ENCODE results near the gene KRTAP21-1. TPM values are rescaled to one million over a fixed set of nuclear protein-coding genes. Genes with fewer than 3 reads are reported as not detected.

Gene KRTAP21-1
- total RNA-seq, 1 experiment from 2014 or later: not detected

DNA sequence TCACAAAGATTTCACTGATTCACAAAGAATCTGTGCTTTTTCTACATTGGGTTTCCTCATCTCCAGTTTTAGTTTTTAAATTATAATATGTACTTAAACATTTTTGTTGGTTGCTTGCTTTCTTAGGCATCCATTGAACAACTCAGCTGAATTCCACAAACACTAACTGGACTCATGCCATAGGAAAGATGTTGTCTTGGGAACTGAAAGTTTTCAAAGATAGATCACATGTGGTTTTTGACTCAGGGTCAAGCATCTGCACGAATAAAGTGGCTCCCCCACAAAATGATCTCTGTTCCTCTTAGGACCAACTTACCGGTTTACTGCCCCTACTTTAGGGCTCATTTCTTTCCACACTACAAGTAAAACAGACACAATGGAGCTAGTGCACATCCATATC is 3.1 kb upstream of the KRTAP21-1 start:
- no peaks in the 10 kb centered on the region for H3K4me1 ChIP-seq (ENCODE audit: insufficient read depth, low read length)
- no TSS peak for BruUV-seq (replicated peaks)
- CTCF ChIA-PET: no interaction called here

GRCh38 chr21:30747159-30747558 is 8.1 kb downstream of the KRTAP21-1 start, which contains the start of gene KRTAP21-2:
Gene KRTAP21-2, minus strand, starts transcription at chr21:30747259. Its CDS starts 57 bp downstream, at chr21:30747202.
- Histone ChIP-seq H3F3A (ENCODE audit: low read length, unreplicated experiment) (no peaks in the 10 kb centered on the region), H2AFZ (ENCODE audit: low read length) (no peak within 1 kb of the TSS), H3K36me3 (ENCODE audit: low read depth, low read length) (no peaks in the 10 kb centered on the region), H3K4me2 (ENCODE audit: low read length) (no peak within 1 kb of the TSS), H4K20me1 (ENCODE audit: low read length) (no peaks in the 10 kb centered on the region), H3K27me3 (ENCODE audit: low read length) (peaks cover 15% of the 10 kb centered on the region), H3K4me3 (ENCODE audit: low read length) (no peak within 1 kb of the TSS), H3K9me2 (replicated peaks; ENCODE audit: low read length) (no peaks in the 10 kb centered on the region), H3K9ac (ENCODE audit: low read length) (no peak within 1 kb of the TSS), H3K9me3 (ENCODE audit: low read length) (no peaks in the 10 kb centered on the region), H3K79me2 (ENCODE audit: low read length) (no peaks in the 10 kb centered on the region), H3K4me1 (ENCODE audit: insufficient read depth, low read length) (no peaks in the 10 kb centered on the region), H3K27ac (ENCODE audit: low read length) (no peak within 1 kb of the TSS)
- no TSS peak for BruUV-seq (replicated peaks)
- CTCF ChIA-PET: no interaction called here
- ATAC-seq: no peak
- no peak for TF ChIP-seq EZH2 (IDR thresholded peaks at IDR 0.05; ENCODE audit: low read length, unreplicated experiment)
- TF ChIP-seq, protein P1, sequence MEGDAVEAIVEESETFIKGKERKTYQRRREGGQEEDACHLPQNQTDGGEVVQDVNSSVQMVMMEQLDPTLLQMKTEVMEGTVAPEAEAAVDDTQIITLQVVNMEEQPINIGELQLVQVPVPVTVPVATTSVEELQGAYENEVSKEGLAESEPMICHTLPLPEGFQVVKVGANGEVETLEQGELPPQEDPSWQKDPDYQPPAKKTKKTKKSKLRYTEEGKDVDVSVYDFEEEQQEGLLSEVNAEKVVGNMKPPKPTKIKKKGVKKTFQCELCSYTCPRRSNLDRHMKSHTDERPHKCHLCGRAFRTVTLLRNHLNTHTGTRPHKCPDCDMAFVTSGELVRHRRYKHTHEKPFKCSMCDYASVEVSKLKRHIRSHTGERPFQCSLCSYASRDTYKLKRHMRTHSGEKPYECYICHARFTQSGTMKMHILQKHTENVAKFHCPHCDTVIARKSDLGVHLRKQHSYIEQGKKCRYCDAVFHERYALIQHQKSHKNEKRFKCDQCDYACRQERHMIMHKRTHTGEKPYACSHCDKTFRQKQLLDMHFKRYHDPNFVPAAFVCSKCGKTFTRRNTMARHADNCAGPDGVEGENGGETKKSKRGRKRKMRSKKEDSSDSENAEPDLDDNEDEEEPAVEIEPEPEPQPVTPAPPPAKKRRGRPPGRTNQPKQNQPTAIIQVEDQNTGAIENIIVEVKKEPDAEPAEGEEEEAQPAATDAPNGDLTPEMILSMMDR (conservative IDR thresholded peaks at IDR 0.05; ENCODE audit: low read depth, low read length): no peak
- intact Hi-C loops (cut with micrococcal nuclease): no loop called here
- no peak for DNase-seq
- POLR2A ChIA-PET (ENCODE audit: unreplicated experiment): no interaction called here

More for the DNA sequence above, 3.1 kb upstream of the KRTAP21-1 start:
- H3K9me2 ChIP-seq (replicated peaks; ENCODE audit: low read length): no peaks in the 10 kb centered on the region
- H3K9me3 ChIP-seq (ENCODE audit: low read length): no peaks in the 10 kb centered on the region
- no peak overlapping the region for H2AFZ ChIP-seq (ENCODE audit: low read length)
- H3F3A ChIP-seq (ENCODE audit: low read length, unreplicated experiment): no peaks in the 10 kb centered on the region
- H3K36me3 ChIP-seq (ENCODE audit: low read depth, low read length): no peaks in the 10 kb centered on the region
- POLR2A ChIA-PET (ENCODE audit: unreplicated experiment): no interaction called here
- H3K9ac ChIP-seq (ENCODE audit: low read length): no peak overlapping the region
- intact Hi-C loops (cut with micrococcal nuclease): no loop called here
- no peaks in the 10 kb centered on the region for H3K79me2 ChIP-seq (ENCODE audit: low read length)
- no peak overlapping the region for H3K27ac ChIP-seq (ENCODE audit: low read length)
- no peak for DNase-seq
- TF ChIP-seq EZH2phosphoT487 (IDR thresholded peaks at IDR 0.05; ENCODE audit: borderline replicate concordance, low read length) (no peak), EZH2 (IDR thresholded peaks at IDR 0.05; ENCODE audit: low read length, unreplicated experiment) (no peak)
- TF ChIP-seq, protein P1 (conservative IDR thresholded peaks at IDR 0.05; ENCODE audit: low read depth, low read length): no peak
- H3K4me2 ChIP-seq (ENCODE audit: low read length): no peak overlapping the region
- no peak for ATAC-seq
- peaks cover 50% of the 10 kb centered on the region for H3K27me3 ChIP-seq (ENCODE audit: low read length)
- H3K4me3 ChIP-seq (ENCODE audit: low read length): no peak overlapping the region
- H4K20me1 ChIP-seq (ENCODE audit: low read length): no peaks in the 10 kb centered on the region

DNA sequence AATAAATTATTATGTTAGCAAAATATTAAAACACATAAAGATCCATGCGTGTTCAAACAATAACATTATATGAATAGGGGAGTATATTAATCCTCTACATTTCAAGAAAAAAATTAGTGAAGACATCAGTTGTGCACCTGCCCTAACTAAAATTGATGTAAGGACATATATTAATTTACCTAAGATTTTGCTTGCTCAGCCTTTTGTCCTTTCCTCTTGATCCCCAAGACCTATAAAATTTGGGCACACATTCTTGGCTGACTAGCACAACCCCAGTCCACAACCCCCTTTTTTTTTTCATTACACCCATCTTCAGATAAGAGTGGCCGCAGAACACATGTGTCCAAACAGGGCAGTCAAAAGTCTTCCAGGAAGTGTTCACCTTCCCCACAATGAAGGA is 14.8 kb downstream of the KRTAP21-1 start:
- Histone ChIP-seq H3K36me3 (ENCODE audit: low read depth, low read length) (no peaks in the 10 kb centered on the region), H2AFZ (ENCODE audit: low read length) (no peak overlapping the region), H3K27me3 (ENCODE audit: low read length) (peaks cover 6% of the 10 kb centered on the region; the same call in 1 of the 2 replicates), H4K20me1 (ENCODE audit: low read length) (no peaks in the 10 kb centered on the region), H3F3A (ENCODE audit: low read length, unreplicated experiment) (no peaks in the 10 kb centered on the region), H3K79me2 (ENCODE audit: low read length) (no peaks in the 10 kb centered on the region), H3K4me3 (ENCODE audit: low read length) (no peak overlapping the region), H3K4me2 (ENCODE audit: low read length) (no peak overlapping the region), H3K9me2 (replicated peaks; ENCODE audit: low read length) (no peaks in the 10 kb centered on the region), H3K9ac (ENCODE audit: low read length) (no peak overlapping the region), H3K4me1 (ENCODE audit: insufficient read depth, low read length) (no peaks in the 10 kb centered on the region), H3K9me3 (ENCODE audit: low read length) (no peaks in the 10 kb centered on the region), H3K27ac (ENCODE audit: low read length) (no peak overlapping the region)
- TF ChIP-seq EZH2 (IDR thresholded peaks at IDR 0.05; ENCODE audit: low read length, unreplicated experiment) (no peak), EZH2phosphoT487 (IDR thresholded peaks at IDR 0.05; ENCODE audit: borderline replicate concordance, low read length) (no peak)
- TF ChIP-seq, protein P1 (conservative IDR thresholded peaks at IDR 0.05; ENCODE audit: low read depth, low read length): no peak
- ATAC-seq (no peak), DNase-seq (no peak)
- ChIA-PET CTCF (no interaction called here), POLR2A (ENCODE audit: unreplicated experiment) (no interaction called here)
- intact Hi-C loops (cut with micrococcal nuclease): no loop called here
- BruUV-seq (replicated peaks): no TSS peak

Data from PC-3 (cell line).